T47D (cell line): ENCODE data around the gene ATP1A3.

Experiments
- DNase-seq, 2 experiments: peaks; one replicate each; pipeline versions ENCODE4 v3.0.0 to v3.0.0-alpha.2; 2011 to 2012; ENCODE audit warnings: low read depth in 1 of 2, low spot score in 1 of 2
- JUND ChIP-seq: IDR thresholded peaks from 2 replicates; pipeline ENCODE4 v1.6.1; 2012; ENCODE audit warnings: low read depth
- in situ Hi-C: cut with HindIII; loops from 2 replicates; pipeline ENCODE4 v1.10.0; 2016; ENCODE audit warnings: low sequenced_read_pairs, low pct_unique_long_range_greater_than_20kb

ATP1A3 gene

DNA sequence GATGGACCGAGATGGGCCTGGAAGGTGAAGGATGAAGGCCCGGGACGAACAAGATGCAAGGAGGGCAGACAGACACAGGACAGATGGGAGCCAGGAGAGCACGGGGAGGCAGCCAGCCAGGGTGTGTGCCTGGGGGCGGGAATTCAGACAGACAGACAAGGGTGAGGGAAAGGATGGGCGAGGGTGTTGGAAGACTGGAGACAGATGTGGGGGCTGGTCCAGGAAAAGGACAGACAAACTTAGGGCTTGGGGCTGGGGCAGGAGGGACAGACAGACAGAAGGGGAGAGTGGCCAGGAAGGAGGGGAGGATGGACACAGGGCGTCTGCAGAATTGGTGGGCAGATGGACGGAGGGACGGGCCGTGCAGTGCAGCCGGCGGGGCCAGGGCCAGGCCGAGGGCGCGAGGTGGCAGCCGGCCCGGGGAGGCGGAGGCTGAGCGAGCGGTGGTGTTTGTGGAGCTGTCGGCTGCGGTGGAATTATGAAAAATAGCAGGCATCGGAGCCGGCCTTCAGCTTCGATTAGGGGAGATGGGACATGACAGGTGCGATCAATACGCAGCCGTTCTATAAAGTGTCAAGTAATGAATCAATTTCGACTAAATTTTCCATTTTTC lies 61.2 kb downstream of the ATP1A3 start:
- no peak for TF ChIP-seq JUND
- no peak for DNase-seq
- in situ Hi-C loops, result no loop called here

DNA sequence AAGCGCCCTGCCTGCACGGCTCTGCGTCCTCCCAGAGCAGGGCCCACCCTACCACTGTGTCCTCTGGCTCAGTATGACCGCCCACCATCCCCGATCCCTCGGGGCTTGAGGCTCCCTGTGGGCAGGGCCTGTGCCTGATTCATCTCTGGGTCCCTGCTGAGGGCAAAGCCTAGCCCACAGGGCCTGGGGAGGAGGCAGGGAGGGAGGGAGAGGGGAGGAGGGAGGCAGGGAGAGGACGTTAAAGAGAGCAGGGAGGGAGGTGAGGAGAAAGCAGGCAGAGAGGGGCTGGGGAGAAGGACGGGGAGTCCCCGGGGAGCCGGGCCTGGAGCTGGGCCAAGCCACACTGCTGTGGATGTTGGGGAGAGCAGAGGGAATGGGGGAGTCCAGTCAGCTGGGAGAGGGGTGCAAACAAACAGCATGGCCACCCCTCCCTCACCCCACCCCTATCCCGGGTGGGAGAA lies 61.7 kb downstream of the ATP1A3 start:
- DNase-seq, result no peak
- in situ Hi-C loops, result no loop called here
- no peak for TF ChIP-seq JUND

DNA sequence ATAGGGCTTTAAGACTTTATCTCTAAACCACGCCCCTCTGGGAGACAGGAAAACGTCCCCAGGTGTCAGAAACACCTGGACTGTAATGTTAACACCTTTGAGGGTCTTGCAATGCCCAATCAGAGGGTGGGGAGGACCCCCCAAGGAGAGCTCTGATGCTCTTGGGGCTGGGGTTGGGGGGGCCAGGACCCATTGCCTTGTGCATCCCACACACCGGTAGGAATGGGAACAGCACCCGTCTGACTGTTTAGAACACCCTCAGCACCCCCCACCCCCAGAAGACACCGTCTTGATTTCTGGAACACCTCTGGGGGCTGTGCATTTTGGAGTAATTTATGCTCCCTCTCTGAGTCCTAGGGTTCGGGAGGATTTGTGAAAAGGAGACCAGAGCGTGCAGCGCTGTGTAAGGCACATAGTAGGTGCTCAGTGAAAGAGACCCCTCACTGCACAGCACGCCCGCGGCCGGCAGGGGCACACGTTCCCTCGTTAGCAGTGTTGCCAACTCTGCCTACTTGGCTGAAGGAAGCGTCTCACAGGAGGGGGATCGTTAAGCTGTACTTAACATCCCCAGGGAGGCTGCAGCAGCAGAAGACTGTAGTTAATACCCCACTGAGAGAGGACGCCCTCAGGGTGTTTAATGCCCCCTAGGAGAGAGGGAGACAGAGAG lies 63.0 kb downstream of the ATP1A3 start:
- in situ Hi-C loops, result no loop called here
- DNase-seq, result no peak
- TF ChIP-seq JUND, result no peak

DNA sequence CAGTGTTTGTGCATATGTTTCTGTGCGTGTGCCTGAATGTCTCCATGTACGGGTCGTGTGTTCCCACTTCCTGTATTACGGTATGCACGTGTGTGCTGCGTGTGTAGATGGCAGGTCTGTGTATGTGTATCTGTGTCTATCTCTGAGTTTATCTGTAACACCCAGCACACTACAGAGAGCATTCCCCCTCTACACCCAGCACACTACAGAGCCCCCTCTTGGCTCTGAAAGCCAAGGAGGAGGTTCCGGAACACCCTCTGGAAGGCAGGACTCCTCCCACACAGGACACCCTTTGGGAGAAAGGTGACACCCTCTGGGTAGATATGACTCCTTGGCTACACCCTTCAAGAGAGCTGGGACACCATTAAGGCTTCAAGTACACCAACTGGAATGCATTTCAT lies 63.7 kb downstream of the ATP1A3 start:
- in situ Hi-C loops, result no loop called here

DNA sequence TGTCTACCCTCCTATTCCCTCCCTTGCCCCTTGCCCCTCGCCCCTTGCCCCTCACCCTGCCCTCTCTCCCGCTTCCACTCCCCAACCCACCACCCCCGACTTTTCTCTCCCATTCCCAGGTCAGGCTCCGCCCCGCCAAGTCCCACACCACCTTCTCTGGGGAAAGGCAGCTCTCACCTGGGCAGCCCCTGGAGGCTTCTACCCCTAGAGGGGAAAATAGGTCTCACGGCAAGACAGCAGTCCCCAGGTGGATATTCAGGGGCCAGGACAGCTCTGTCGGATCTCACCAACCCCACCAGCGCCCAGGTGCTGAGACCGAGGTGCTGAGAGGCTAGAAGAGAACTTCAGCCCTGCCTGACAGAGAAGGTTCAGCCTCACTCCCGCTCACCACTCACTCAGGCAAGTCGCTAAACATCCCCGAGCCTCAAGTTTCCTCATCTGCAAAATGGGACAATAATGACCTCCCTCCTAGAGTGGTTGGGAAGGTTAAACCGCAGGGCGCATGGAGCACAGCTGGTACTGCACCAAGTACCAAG lies 64.4 kb downstream of the ATP1A3 start:
- in situ Hi-C loops, result no loop called here
- no peak for TF ChIP-seq JUND
- no peak for DNase-seq

More for the DNA sequence above, 63.7 kb downstream of the ATP1A3 start:
- no peak for DNase-seq
- no peak for TF ChIP-seq JUND

DNA sequence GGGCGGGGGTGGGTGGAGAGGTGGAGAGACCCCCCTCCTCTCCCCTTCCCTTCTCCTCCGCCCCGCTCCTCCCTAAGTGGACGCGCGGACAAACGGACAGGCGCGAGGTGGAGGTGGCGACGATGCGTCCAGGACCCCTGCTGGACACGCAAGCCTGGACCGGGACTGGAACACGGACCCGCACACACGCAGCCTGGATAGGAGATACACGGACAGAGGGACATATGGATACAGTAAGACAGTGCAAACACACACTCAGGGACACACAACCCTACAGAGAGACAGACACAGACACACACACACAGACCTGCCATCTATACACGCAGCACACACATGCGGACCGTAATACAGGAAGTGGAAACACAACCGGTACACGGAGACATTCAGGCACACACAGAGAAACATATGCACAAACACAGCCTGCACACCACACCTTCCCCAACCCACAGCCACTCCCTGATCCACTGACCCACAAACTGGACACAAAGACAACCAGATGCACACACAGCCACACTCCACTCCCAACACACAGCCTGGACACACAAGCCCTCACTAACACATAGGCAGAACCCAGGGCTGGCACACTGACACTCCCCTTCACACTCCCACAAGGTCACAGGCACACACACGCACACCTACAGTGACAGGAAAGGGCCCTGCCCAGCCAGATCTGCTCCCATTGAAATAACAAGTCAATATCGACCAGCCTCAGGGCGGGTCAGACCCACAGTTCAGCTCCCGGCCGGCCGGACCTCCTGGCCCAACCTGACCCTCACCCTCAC lies 65.1 kb downstream of the ATP1A3 start:
- in situ Hi-C loops, result no loop called here
- TF ChIP-seq JUND, result no peak
- DNase-seq, result no peak

DNA sequence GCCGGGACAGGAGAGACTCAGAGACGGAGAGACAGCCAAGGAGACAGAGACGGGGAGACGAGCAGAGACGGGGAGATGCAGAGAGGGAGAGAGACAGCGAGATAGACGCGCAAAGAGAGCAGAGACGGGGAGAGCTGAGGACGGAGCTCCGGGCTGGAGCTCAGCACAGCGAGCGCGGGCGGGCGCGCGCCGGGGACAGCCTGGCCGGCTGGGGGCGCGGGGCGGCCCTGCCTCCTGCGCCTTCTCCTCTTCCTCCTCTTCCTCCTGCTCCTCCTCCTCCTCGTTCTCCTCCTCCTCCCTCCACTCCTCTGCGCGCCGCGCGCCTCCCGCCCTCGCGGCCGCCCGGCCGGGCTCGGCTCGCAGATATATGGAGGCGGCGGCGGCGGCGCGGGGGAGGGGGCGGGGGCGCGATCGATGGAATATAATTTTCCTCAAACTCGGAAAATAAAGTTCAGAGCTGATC lies 65.8 kb downstream of the ATP1A3 start, which contains the start of gene ERFL:
Gene ERFL (minus strand): TSS at position 229 of the 463 bp plus-strand sequence. CDS start 15,530 bp downstream, outside the sequence.
- no peak for TF ChIP-seq JUND
- DNase-seq, result peak; percentile 41 to 45
- in situ Hi-C loops, result no loop called here

DNA sequence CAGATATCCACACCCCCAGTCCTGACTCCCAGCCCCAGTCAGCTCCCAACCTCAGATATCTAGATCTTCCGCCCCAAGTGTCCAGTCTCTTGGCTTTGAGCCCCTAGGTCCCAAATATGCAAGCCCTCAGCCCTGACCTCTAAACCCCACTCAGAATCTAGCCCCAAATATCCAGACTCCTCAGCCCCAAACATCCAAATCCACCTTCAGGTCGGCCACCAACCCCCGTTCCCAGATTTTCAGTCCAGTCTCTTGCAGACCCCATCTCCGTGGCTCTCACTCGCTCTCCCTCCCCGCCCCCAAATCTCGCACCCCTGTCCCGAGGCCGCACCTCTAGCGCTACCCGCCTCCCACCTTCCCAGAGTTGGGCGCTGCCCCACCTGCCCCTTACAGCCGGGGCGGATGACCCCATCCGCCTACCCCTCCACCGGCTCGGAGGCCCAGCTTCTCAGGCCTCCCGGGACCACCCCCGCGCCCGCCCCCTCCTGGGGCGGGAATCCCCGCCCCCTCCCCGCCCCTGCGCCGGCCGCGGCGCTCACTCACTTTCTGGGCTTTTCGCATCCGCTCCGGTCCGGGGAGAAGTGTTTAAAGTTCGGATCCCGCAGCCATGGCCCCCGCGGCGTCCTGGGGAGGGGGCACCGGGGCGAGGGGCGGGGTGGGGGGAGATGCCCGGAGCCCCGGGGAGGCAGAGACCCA lies 66.4 kb downstream of the ATP1A3 start:
- DNase-seq, result no peak
- TF ChIP-seq JUND, result no peak
- in situ Hi-C loops, result no loop called here

DNA sequence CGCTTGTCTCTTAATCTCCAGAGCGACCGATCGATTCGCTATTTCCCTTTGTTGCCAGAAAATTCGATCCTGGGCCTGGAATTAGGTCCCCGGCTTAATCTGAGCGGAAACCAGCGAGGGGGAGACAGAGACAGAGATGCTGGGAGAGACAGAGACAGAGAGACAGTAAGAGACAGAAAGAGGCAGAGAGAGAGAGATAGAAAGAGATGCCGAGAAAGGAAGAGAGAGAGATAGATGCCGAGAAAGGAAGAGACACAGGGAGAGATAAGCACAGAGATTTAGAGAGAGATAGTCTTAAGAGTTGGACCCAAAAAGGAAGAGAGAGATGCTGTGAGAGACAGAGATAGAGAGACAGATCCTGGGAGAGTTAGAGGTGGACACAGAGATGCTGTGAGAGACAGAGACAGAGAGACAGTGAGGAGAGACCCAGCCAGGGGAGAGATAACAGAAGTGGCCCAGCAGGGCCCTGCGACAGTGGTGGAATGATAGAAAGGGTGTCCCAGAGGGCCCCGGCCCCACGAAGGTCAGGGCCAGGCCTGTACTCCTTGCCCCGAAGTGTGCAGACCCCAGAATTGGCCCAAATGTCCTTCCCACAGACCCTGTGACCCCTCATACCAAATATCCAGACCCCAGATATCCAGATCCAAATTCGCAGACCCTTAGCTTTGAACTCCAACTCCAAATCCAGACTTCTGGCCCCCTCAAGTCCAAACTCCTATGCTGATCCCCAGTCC lies 67.1 kb downstream of the ATP1A3 start:
- TF ChIP-seq JUND, result no peak
- no peak for DNase-seq
- in situ Hi-C loops, result no loop called here

DNA sequence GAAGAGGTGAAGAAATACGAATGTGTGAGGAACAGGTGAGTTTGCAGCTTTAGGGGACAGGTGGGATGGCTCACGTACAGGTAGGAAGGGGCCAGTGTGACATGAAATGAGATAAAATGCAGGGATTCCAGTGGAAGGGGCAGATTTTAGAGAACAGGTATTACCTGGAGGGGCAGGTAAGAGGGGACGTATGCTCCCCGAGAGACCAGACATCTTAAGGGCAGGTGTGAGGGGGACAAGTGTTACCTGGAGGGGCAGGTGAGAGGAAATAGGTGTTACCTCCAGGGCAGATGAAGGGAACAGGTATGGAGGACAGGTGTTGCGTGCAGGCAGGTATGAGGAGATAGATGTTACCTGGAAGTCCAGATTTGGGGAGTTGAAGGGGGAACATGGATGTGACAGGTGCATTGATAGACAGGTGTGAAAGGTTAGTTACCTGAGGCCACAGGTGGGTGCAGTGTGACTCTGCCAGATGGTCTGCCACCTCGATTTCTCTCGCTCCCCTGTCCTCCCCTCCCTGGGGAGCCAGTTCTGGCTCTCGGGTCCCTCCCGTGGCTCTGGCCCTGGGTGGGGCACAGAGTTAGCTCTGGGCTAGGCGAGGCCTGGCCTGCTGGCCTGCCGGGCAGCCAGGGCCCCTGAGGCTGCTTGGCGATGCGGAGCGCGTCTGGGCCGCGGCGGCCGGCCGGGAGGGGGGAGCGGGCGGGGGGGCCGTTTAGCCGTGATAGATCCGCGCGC lies 67.8 kb downstream of the ATP1A3 start:
- in situ Hi-C loops, result no loop called here
- TF ChIP-seq JUND, result no peak
- DNase-seq, result no peak
